Smooth muscle cell (in vitro differentiated cells): Measurements from ENCODE around the gene MEX3D. TPM values are rescaled to one million over a fixed set of nuclear protein-coding genes. Genes with fewer than 3 reads are reported as not detected.

Experiments used
- DNase-seq: peaks from one replicate; lab custom pipeline; 2025; ENCODE audit not compliant: unreplicated experiment; lab: John Stamatoyannopoulos, UW
- H2AFZ ChIP-seq: fragments of 200-600 bp; sonication (generic); 2 replicates; pipeline ENCODE4 v1.6.0; 2016; ENCODE audit warnings: antibody characterized with exemption, low read depth, mild to moderate bottlenecking
- H3F3A ChIP-seq: fragments of 200-600 bp; sonication (generic); 2 replicates; pipeline ENCODE4 v1.6.0; 2017; ENCODE audit warnings: antibody characterized with exemption, low read depth
- H3K27ac ChIP-seq: fragments of 200-600 bp; sonication (generic); 2 replicates; pipeline ENCODE4 v1.5.1; 2016; ENCODE audit warnings: low read depth, mild to moderate bottlenecking
- H3K27me3 ChIP-seq: fragments of 200-600 bp; sonication (generic); 2 replicates; pipeline ENCODE4 v1.6.1; 2016; ENCODE audit warnings: low read depth, mild to moderate bottlenecking
- H3K36me3 ChIP-seq: fragments of 200-600 bp; sonication (generic); 2 replicates; pipeline ENCODE4 v1.5.1; 2016; ENCODE audit warnings: low read depth
- H3K4me1 ChIP-seq: fragments of 200-600 bp; sonication (generic); 2 replicates; pipeline ENCODE4 v1.5.1; 2016; ENCODE audit warnings: low read depth
- H3K4me2 ChIP-seq: fragments of 200-600 bp; sonication (generic); 2 replicates; pipeline ENCODE4 v1.6.0; 2016; ENCODE audit warnings: mild to moderate bottlenecking
- H3K4me3 ChIP-seq: fragments of 200-600 bp; sonication (generic); 2 replicates; pipeline ENCODE4 v1.5.1; 2016; ENCODE audit warnings: mild to moderate bottlenecking
- H3K79me2 ChIP-seq: fragments of 200-600 bp; sonication (generic); 2 replicates; pipeline ENCODE4 v1.6.0; 2016; ENCODE audit warnings: low read depth, mild to moderate bottlenecking
- H3K9ac ChIP-seq: fragments of 200-600 bp; sonication (generic); 2 replicates; pipeline ENCODE4 v1.6.0; 2016; ENCODE audit warnings: low read depth
- H3K9me3 ChIP-seq: fragments of 200-600 bp; sonication (generic); replicated peaks from 2 replicates; pipeline ENCODE4 v1.5.1; 2016; ENCODE audit warnings: low read depth
- H4K20me1 ChIP-seq: fragments of 200-600 bp; sonication (generic); 2 replicates; pipeline ENCODE4 v1.6.0; 2016; ENCODE audit warnings: low read depth
- CTCF ChIP-seq: fragments of 200-600 bp; sonication (generic); IDR thresholded peaks from 2 replicates; pipeline ENCODE4 v1.5.1; 2017; ENCODE audit warnings: borderline replicate concordance, mild to moderate bottlenecking, antibody characterized with exemption; ENCODE audit not compliant: insufficient read depth, poor library complexity, severe bottlenecking
- WGBS: methylation state at CpG from one replicate; pipeline ENCODE4 v1.1.7; 2016; ENCODE audit warnings: low lambda C conversion rate; 5-methylcytosine and 5-hydroxymethylcytosine counted together
- polyA plus RNA-seq: library from polyadenylated mRNA; unstranded; fragments of >200 nt; fragmentation: Nextera tagmentation; extraction: Ambion mirVana; gene quantifications from 2 replicates; pipeline ENCODE4 v1.2.1, GENCODE V29; 2016
- total RNA-seq: library from RNA; depleted of rRNA; stranded (reverse); fragments of >200 nt; gene quantifications from 2 replicates; pipeline ENCODE4 v1.2.3, GENCODE V29; 2014

Gene MEX3D
- total and polyA plus RNA-seq, 2 experiments from 2014 or later = 8.4 to 28.6 TPM

GRCh38 chr19:1572795-1573194 is 4.7 kb upstream of the MEX3D start:
- WGBS = 93% methylated on average over 9 of the region's 9 CpGs
- Histone ChIP-seq H3K4me2 (no peak overlapping the region), H3K27ac (no peak overlapping the region), H3K4me3 (no peak overlapping the region), H3F3A (no peaks in the 10 kb centered on the region), H3K9me3 (no peaks in the 10 kb centered on the region), H2AFZ (no peak overlapping the region), H3K27me3 (no peaks in the 10 kb centered on the region), H3K4me1 (no peaks in the 10 kb centered on the region), H3K9ac (no peak overlapping the region), H3K36me3 (no peaks in the 10 kb centered on the region), H4K20me1 (peaks cover 6% of the 10 kb centered on the region), H3K79me2 (no peaks in the 10 kb centered on the region)
- TF ChIP-seq CTCF = no peak
- DNase-seq = no peak

- no peak for TF ChIP-seq CTCF
- H3K9me3 ChIP-seq = no peaks in the 10 kb centered on the region
- WGBS = 95% methylated on average over 12 of the region's 12 CpGs
- H3K79me2 ChIP-seq = peaks cover 11% of the 10 kb centered on the region
- no peaks in the 10 kb centered on the region for H3F3A ChIP-seq
- DNase-seq = no peak
- H3K27ac ChIP-seq = no peak overlapping the region
- H4K20me1 ChIP-seq = peaks cover 1% of the 10 kb centered on the region
- H3K27me3 ChIP-seq = no peaks in the 10 kb centered on the region
- no peak overlapping the region for H3K4me2 ChIP-seq
- H3K4me3 ChIP-seq = no peak overlapping the region
- H2AFZ ChIP-seq = no peak overlapping the region
- no peak overlapping the region for H3K9ac ChIP-seq
- no peaks in the 10 kb centered on the region for H3K4me1 ChIP-seq
- no peaks in the 10 kb centered on the region for H3K36me3 ChIP-seq
Observed at GRCh38 chr19:1571358-1571757, 3.2 kb upstream of the MEX3D start.

- 97% methylated on average over 13 of the region's 13 CpGs for WGBS
- no peaks in the 10 kb centered on the region for H3K36me3 ChIP-seq
- no peak overlapping the region for H2AFZ ChIP-seq
Observed at GRCh38 chr19:1570836-1571235, 2.7 kb upstream of the MEX3D start.

More at GRCh38 chr19:1570836-1571235, 2.7 kb upstream of the MEX3D start:
- Histone ChIP-seq H3K9ac (no peak overlapping the region), H3K27me3 (no peaks in the 10 kb centered on the region), H3K4me2 (no peak overlapping the region), H4K20me1 (peaks cover 6% of the 10 kb centered on the region), H3K4me1 (peaks cover 3% of the 10 kb centered on the region), H3K4me3 (no peak overlapping the region), H3F3A (no peaks in the 10 kb centered on the region), H3K9me3 (no peaks in the 10 kb centered on the region), H3K27ac (no peak overlapping the region), H3K79me2 (peaks cover 16% of the 10 kb centered on the region)
- no peak for DNase-seq
- no peak for TF ChIP-seq CTCF
